Skeletal muscle satellite cell (primary cell): ENCODE measurements around the gene SOAT2.
"Not testable (repeated sequence)": the region's sequence is repeated elsewhere in the genome, so short reads cannot be mapped to it uniquely, and the experiment has no call there.

Experiments
- H3K27me3 ChIP-seq: 2 replicates; pipeline ENCODE4 v1.7.0; 2013; ENCODE audit warnings: low read length; ENCODE audit not compliant: control insufficient read depth, insufficient read depth
- H3K36me3 ChIP-seq: 2 replicates; pipeline ENCODE4 v1.7.0; 2013; ENCODE audit warnings: mild to moderate bottlenecking, control low read depth, low read length; ENCODE audit not compliant: insufficient read depth
- H3K4me1 ChIP-seq: 2 replicates; pipeline ENCODE4 v1.7.0; 2013; ENCODE audit warnings: low read length; ENCODE audit not compliant: control insufficient read depth, insufficient read depth
- H3K4me2 ChIP-seq: 2 replicates; pipeline ENCODE4 v1.7.0; 2013; ENCODE audit warnings: mild to moderate bottlenecking, low read length
- H3K4me3 ChIP-seq: 2 replicates; pipeline ENCODE4 v1.7.0; 2013; ENCODE audit warnings: low read length
- H3K9ac ChIP-seq: 2 replicates; pipeline ENCODE4 v1.7.0; 2013; ENCODE audit warnings: mild to moderate bottlenecking, low read depth, low read length, moderate library complexity
- H3K9me3 ChIP-seq: replicated peaks from 2 replicates; pipeline ENCODE4 v1.7.0; 2013; ENCODE audit warnings: mild to moderate bottlenecking, control low read depth, low read length

SOAT2 gene

GRCh38 chr12:53078425-53079225, 24.7 kb upstream of the SOAT2 start:
- H3K27me3 ChIP-seq, result no peaks in the 10 kb centered on the region
- peaks cover 30% of the 10 kb centered on the region for H3K4me1 ChIP-seq
- H3K4me2 ChIP-seq, result peak overlapping the region; percentile 98
- H3K9ac ChIP-seq, result peak overlapping the region; percentile 85
- H3K36me3 ChIP-seq, result peaks cover 28% of the 10 kb centered on the region
- H3K9me3 ChIP-seq, result no peaks in the 10 kb centered on the region
- H3K4me3 ChIP-seq, result peak overlapping the region; percentile 88

GRCh38 chr12:53079226-53080117, 23.8 kb upstream of the SOAT2 start, which contains the start of gene SPRYD3:
TSS of gene SPRYD3 (minus strand) at chr12:53079390. CDS start at chr12:53079333, 57 bp downstream.
- Histone ChIP-seq H3K4me1 (peaks cover 30% of the 10 kb centered on the region), H3K27me3 (no peaks in the 10 kb centered on the region), H3K4me2 (peak within 1 kb of the TSS; percentile 98), H3K9ac (peak within 1 kb of the TSS; percentile 85), H3K4me3 (peak within 1 kb of the TSS; percentile 88), H3K9me3 (no peaks in the 10 kb centered on the region), H3K36me3 (peaks cover 21% of the 10 kb centered on the region)

GRCh38 chr12:53082637-53083175, 20.6 kb upstream of the SOAT2 start:
- Histone ChIP-seq H3K4me2 (no peak overlapping the region), H3K9me3 (no peaks in the 10 kb centered on the region), H3K4me1 (peaks cover 29% of the 10 kb centered on the region), H3K9ac (no peak overlapping the region), H3K27me3 (no peaks in the 10 kb centered on the region), H3K4me3 (no peak overlapping the region), H3K36me3 (no peaks in the 10 kb centered on the region)

GRCh38 chr12:53086361-53086760, 16.9 kb upstream of the SOAT2 start:
- H3K27me3 ChIP-seq, result no peaks in the 10 kb centered on the region
- no peaks in the 10 kb centered on the region for H3K9me3 ChIP-seq
- no peaks in the 10 kb centered on the region for H3K36me3 ChIP-seq
- no peak overlapping the region for H3K4me3 ChIP-seq
- H3K4me1 ChIP-seq, result peaks cover 2% of the 10 kb centered on the region
- H3K9ac ChIP-seq, result no peak overlapping the region
- H3K4me2 ChIP-seq, result no peak overlapping the region

GRCh38 chr12:53090105-53090504, 13.2 kb upstream of the SOAT2 start:
- Histone ChIP-seq H3K9me3 (no peaks in the 10 kb centered on the region), H3K4me1 (no peaks in the 10 kb centered on the region), H3K4me2 (no peak overlapping the region), H3K9ac (no peak overlapping the region), H3K4me3 (no peak overlapping the region), H3K27me3 (no peaks in the 10 kb centered on the region), H3K36me3 (no peaks in the 10 kb centered on the region)

GRCh38 chr12:53090554-53090953, 12.7 kb upstream of the SOAT2 start:
- Histone ChIP-seq H3K9ac (no peak overlapping the region), H3K4me3 (no peak overlapping the region), H3K4me2 (no peak overlapping the region)

GRCh38 chr12:53091756-53092155, 11.5 kb upstream of the SOAT2 start:
- H3K9me3 ChIP-seq, result no peaks in the 10 kb centered on the region
- H3K4me2 ChIP-seq, result no peak overlapping the region
- no peak overlapping the region for H3K4me3 ChIP-seq
- H3K4me1 ChIP-seq, result peaks cover 11% of the 10 kb centered on the region
- no peaks in the 10 kb centered on the region for H3K36me3 ChIP-seq
- no peak overlapping the region for H3K9ac ChIP-seq
- no peaks in the 10 kb centered on the region for H3K27me3 ChIP-seq

More at GRCh38 chr12:53090554-53090953, 12.7 kb upstream of the SOAT2 start:
- H3K27me3 ChIP-seq, result no peaks in the 10 kb centered on the region
- H3K4me1 ChIP-seq, result no peaks in the 10 kb centered on the region
- no peaks in the 10 kb centered on the region for H3K36me3 ChIP-seq
- no peaks in the 10 kb centered on the region for H3K9me3 ChIP-seq

- Histone ChIP-seq H3K4me2 (no peak overlapping the region), H3K4me3 (no peak overlapping the region), H3K4me1 (peaks cover 30% of the 10 kb centered on the region), H3K27me3 (no peaks in the 10 kb centered on the region), H3K36me3 (no peaks in the 10 kb centered on the region), H3K9me3 (no peaks in the 10 kb centered on the region), H3K9ac (no peak overlapping the region)
These were observed 9.4 kb upstream of the SOAT2 start for GRCh38 chr12:53093777-53094393.

GRCh38 chr12:53094394-53094787, 8.9 kb upstream of the SOAT2 start:
- H3K4me1 ChIP-seq, result peaks cover 34% of the 10 kb centered on the region
- H3K4me2 ChIP-seq, result no peak overlapping the region
- no peak overlapping the region for H3K9ac ChIP-seq
- no peaks in the 10 kb centered on the region for H3K36me3 ChIP-seq
- H3K4me3 ChIP-seq, result no peak overlapping the region
- H3K27me3 ChIP-seq, result no peaks in the 10 kb centered on the region
- H3K9me3 ChIP-seq, result no peaks in the 10 kb centered on the region

- not testable (repeated sequence) for H3K9me3 ChIP-seq, H3K4me3 ChIP-seq, H3K36me3 ChIP-seq, H3K4me2 ChIP-seq, H3K27me3 ChIP-seq, H3K9ac ChIP-seq
- peaks cover 34% of the 10 kb centered on the region for H3K4me1 ChIP-seq
These were observed 8.3 kb upstream of the SOAT2 start for GRCh38 chr12:53094796-53095595.
